ENCODE data around the gene NOP14. TPM values are rescaled to one million over a fixed set of nuclear protein-coding genes. Genes with fewer than 3 reads are reported as not detected.

NOP14 gene
- total RNA-seq, 1 donor from 2014 or later: 17.2 TPM

- Mint-ChIP-seq H3K4me1 (ENCODE audit: low read depth, unreplicated experiment) (no peaks in the 10 kb centered on the region), H3K9me3 (ENCODE audit: unreplicated experiment) (peaks cover 9% of the 10 kb centered on the region), H3K27me3 (ENCODE audit: unreplicated experiment) (peaks cover 2% of the 10 kb centered on the region), H3K36me3 (ENCODE audit: unreplicated experiment) (peaks cover 34% of the 10 kb centered on the region), H3K27ac (ENCODE audit: unreplicated experiment) (no peak overlapping the region), H3K4me3 (ENCODE audit: unreplicated experiment) (no peak overlapping the region)
- TF ChIP-seq CTCF (IDR thresholded peaks at IDR 0.05; ENCODE audit: partially characterized antibody, unreplicated experiment): no peak
- no peak for DNase-seq
Observed at GRCh38 chr4:2915789-2916188, 47.4 kb downstream of the NOP14 start.

DNA sequence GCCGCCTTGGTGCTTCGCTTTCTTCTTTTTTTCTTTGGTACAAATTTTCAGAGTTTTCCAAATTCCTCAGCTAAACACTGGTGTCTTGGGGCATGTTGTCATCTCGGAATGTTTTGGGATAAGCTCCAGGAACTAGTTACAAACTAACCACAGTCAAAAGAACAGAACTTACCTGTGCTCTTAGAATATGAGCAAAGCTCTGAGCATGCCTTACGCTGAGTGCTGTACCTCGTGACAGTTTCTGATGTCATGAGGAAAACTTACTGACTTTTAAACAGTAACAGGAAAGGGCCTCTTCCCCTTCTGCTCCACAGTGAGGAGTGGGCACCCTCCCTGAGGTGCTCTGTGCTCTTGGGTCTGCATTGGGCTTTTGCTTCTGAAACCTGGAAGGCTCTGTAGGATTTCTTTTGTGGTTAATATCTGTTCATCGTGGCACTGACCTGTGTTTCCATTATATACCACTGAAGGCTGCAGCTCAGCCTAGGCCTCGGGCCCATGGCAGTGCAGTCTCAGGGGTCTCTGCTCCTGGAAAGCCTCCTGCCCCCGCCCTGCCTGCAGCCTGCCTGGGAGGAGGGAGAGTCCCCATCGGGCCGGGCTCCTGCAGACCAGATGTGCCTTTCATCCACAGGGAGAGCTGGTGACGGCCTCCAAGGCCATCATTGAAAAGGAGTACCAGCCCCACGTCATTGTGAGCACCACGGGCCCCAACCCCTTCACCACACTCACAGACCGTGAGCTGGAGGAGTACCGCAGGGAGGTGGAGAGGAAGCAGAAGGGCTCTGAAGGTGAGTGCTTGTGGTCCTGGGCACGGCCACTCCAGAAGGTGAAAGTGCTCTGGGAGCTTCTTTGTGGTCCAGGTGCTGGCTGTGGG is 48.7 kb downstream of the NOP14 start:
- H3K4me3 Mint-ChIP-seq (ENCODE audit: unreplicated experiment): no peak overlapping the region
- DNase-seq: no peak
- H3K36me3 Mint-ChIP-seq (ENCODE audit: unreplicated experiment): peaks cover 24% of the 10 kb centered on the region
- H3K9me3 Mint-ChIP-seq (ENCODE audit: unreplicated experiment): peaks cover 5% of the 10 kb centered on the region
- no peak overlapping the region for H3K27ac Mint-ChIP-seq (ENCODE audit: unreplicated experiment)
- H3K27me3 Mint-ChIP-seq (ENCODE audit: unreplicated experiment): peaks cover 2% of the 10 kb centered on the region
- no peak for TF ChIP-seq CTCF (IDR thresholded peaks at IDR 0.05; ENCODE audit: partially characterized antibody, unreplicated experiment)
- no peaks in the 10 kb centered on the region for H3K4me1 Mint-ChIP-seq (ENCODE audit: low read depth, unreplicated experiment)

- Mint-ChIP-seq H3K4me1 (ENCODE audit: low read depth, unreplicated experiment) (no peaks in the 10 kb centered on the region), H3K9me3 (ENCODE audit: unreplicated experiment) (peaks cover 5% of the 10 kb centered on the region), H3K36me3 (ENCODE audit: unreplicated experiment) (peaks cover 16% of the 10 kb centered on the region), H3K4me3 (ENCODE audit: unreplicated experiment) (no peak overlapping the region), H3K27me3 (ENCODE audit: unreplicated experiment) (peaks cover 2% of the 10 kb centered on the region), H3K27ac (ENCODE audit: unreplicated experiment) (no peak overlapping the region)
- no peak for DNase-seq
- TF ChIP-seq CTCF (IDR thresholded peaks at IDR 0.05; ENCODE audit: partially characterized antibody, unreplicated experiment): no peak
Observed at GRCh38 chr4:2913168-2913567, 50.0 kb downstream of the NOP14 start.

DNA sequence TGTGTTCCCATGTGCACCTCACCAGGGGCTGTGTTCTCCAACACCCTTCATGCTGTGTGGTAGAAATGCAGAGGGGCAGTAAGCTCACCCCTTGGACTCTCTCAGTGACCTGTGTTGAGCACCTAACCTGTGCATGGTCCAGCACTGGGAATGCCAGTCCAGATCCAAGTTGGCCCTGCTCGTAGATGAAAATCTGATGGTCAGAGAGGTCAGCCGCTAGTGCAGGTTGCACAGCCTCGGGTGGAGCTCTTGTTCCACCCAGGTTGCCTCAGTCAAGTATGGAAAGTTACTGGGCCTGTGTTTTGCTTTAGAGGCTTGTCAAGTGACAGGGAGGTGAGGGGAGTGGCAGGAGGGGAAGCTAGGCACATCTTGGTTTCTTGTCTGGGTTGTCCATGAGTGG is 51.3 kb downstream of the NOP14 start:
- no peaks in the 10 kb centered on the region for H3K4me1 Mint-ChIP-seq (ENCODE audit: low read depth, unreplicated experiment)
- H3K27ac Mint-ChIP-seq (ENCODE audit: unreplicated experiment): no peak overlapping the region
- no peak overlapping the region for H3K4me3 Mint-ChIP-seq (ENCODE audit: unreplicated experiment)
- no peak for DNase-seq
- peaks cover 2% of the 10 kb centered on the region for H3K9me3 Mint-ChIP-seq (ENCODE audit: unreplicated experiment)
- peaks cover 4% of the 10 kb centered on the region for H3K36me3 Mint-ChIP-seq (ENCODE audit: unreplicated experiment)
- H3K27me3 Mint-ChIP-seq (ENCODE audit: unreplicated experiment): peaks cover 4% of the 10 kb centered on the region
- TF ChIP-seq CTCF (IDR thresholded peaks at IDR 0.05; ENCODE audit: partially characterized antibody, unreplicated experiment): no peak

GRCh38 chr4:2910409-2910808 is 52.8 kb downstream of the NOP14 start:
- no peak for DNase-seq
- Mint-ChIP-seq H3K27me3 (ENCODE audit: unreplicated experiment) (peaks cover 2% of the 10 kb centered on the region), H3K27ac (ENCODE audit: unreplicated experiment) (no peak overlapping the region), H3K36me3 (ENCODE audit: unreplicated experiment) (no peaks in the 10 kb centered on the region), H3K4me3 (ENCODE audit: unreplicated experiment) (no peak overlapping the region), H3K9me3 (ENCODE audit: unreplicated experiment) (peaks cover 1% of the 10 kb centered on the region), H3K4me1 (ENCODE audit: low read depth, unreplicated experiment) (no peaks in the 10 kb centered on the region)
- no peak for TF ChIP-seq CTCF (IDR thresholded peaks at IDR 0.05; ENCODE audit: partially characterized antibody, unreplicated experiment)
